ENCODE measurements around the gene PIP5K1B. TPM values are rescaled to one million over a fixed set of nuclear protein-coding genes. Genes with fewer than 3 reads are reported as not detected.

The PIP5K1B gene
- total and polyA plus RNA-seq, 2 of the 13 experiments (the other 11 are each of a cell fraction or from before 2014, with no cell fraction given), result 15.8 to 17.5 TPM

DNA sequence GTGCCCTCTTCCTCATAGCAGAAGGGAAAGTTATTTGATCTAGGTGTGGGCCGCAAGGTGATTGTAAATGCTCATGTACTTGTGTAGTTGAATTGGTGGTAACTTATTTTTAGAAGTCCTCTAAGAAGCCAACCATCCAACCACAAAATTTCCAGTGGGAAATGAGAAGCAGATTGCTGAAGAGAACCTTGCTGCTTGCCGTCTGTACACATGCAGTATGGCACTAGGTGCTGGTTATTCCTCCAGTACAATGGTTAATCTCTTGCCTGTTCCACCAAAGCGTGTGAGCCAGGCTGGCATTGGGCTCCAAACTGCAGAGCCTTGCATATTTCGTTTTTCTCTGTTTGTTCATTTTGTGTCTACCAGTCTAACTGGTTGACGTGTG lies 28.0 kb downstream of the PIP5K1B start:
- peaks cover 67% of the 10 kb centered on the region for H3K79me2 ChIP-seq (ENCODE audit: insufficient read depth, low read length)
- intact Hi-C loops (cut with micrococcal nuclease; ENCODE audit: unreplicated experiment) (no loop called here), in situ Hi-C loops (cut with HindIII; ENCODE audit: extremely low pct_ligation_motif_present, low pct_unique_long_range_greater_than_20kb) (no loop called here)
- H3K4me3 ChIP-seq (replicated peaks in 1 of 3; ENCODE audit: insufficient read depth in 1 of 3, low read depth in 2 of 3, low read length in 3 of 3), result no peak overlapping the region; a peak in 1 of 6 replicates
- FAIRE-seq, result no peak
- no peak overlapping the region for H3K9ac ChIP-seq (ENCODE audit: insufficient read depth, low read depth, low read length)
- DNase-seq (ENCODE audit: low spot score), result no peak
- H3K9me3 ChIP-seq (ENCODE audit: low read length), result no peaks in the 10 kb centered on the region
- H4K20me1 ChIP-seq (ENCODE audit: insufficient read depth, low read length), result no peaks in the 10 kb centered on the region
- peak; percentile 32; the same call in 2 of the 3 replicates for ATAC-seq
- peaks cover 78% of the 10 kb centered on the region for H3K4me1 ChIP-seq (ENCODE audit: insufficient read depth, low read length)
- POLR2A ChIA-PET, result interaction anchor here (0.8 to 3.0 kb wide), 5 partner anchors 7 to 47 kb away, joined by 3 to 33 read pairs (median 11); partner anchors contain the start of gene PIP5K1B
- CTCF ChIA-PET (ENCODE audit: low intra/inter-chr PET ratio, low total read pairs), result no interaction called here
- TF ChIP-seq NFE2L1 (CRISPR knock-in tag; IDR thresholded peaks at IDR 0.05; ENCODE audit: borderline replicate concordance) (no peak), TCF7L2 (IDR thresholded peaks at IDR 0.05; ENCODE audit: low read depth, low read length) (no peak), ZNF121 (CRISPR knock-in tag; IDR thresholded peaks at IDR 0.05) (no peak), ZNF891 (CRISPR knock-in tag; IDR thresholded peaks at IDR 0.05) (no peak), ZNF143 (CRISPR knock-in tag; IDR thresholded peaks at IDR 0.05) (no peak)
- H2AFZ ChIP-seq (ENCODE audit: low read length), result no peak overlapping the region
- no peaks in the 10 kb centered on the region; a peak in 2 of 5 replicates for H3K36me3 ChIP-seq (replicated peaks in 1 of 2; ENCODE audit: control insufficient read depth in 1 of 2, insufficient read depth in 2 of 2, low read length in 2 of 2)
- H3K27ac ChIP-seq (ENCODE audit: extremely low read length, insufficient read depth, low read length), result peak overlapping the region; percentile 70
- 62% methylated on average over 5 of the region's 5 CpGs for WGBS (ENCODE audit: low lambda C conversion rate)
- no TSS peak for BruUV-seq (replicated peaks)
- H3K27me3 ChIP-seq (ENCODE audit: control insufficient read depth in 1 of 2, insufficient read depth in 2 of 2, low read length in 2 of 2), result no peaks in the 10 kb centered on the region
- H3K4me2 ChIP-seq (ENCODE audit: low read depth, low read length), result peak overlapping the region; percentile 70

DNA sequence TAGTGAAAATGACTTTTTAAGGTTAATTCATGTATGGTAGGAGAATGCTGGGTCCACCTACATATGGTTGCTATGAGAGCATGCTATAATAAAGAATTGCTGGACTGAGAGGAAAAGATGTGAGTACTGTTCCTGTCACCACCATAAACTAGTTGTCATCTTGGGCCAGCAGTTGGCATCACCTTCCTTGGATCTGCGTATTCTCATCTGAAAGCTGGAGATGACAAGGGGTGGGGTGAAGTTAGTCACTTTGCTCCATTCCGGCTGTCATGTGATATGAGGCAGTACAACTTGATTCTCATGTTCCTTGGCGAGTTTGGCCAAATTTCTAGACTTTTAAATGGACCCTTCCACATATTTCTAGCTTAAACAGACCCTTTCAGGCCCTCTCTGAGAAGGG lies 33.3 kb downstream of the PIP5K1B start:
- no peak overlapping the region for H3K4me2 ChIP-seq (ENCODE audit: low read depth, low read length)
- H3K9ac ChIP-seq (ENCODE audit: insufficient read depth, low read depth, low read length), result no peak overlapping the region
- DNase-seq (ENCODE audit: low spot score), result no peak
- H3K4me3 ChIP-seq (replicated peaks in 1 of 3; ENCODE audit: insufficient read depth in 1 of 3, low read depth in 2 of 3, low read length in 3 of 3), result no peak overlapping the region
- intact Hi-C loops (cut with micrococcal nuclease; ENCODE audit: unreplicated experiment), result no loop called here
- H3K9me3 ChIP-seq (ENCODE audit: low read length), result no peaks in the 10 kb centered on the region
- H2AFZ ChIP-seq (ENCODE audit: low read length), result no peak overlapping the region
- ATAC-seq, result no peak
- peaks cover 76% of the 10 kb centered on the region for H3K4me1 ChIP-seq (ENCODE audit: insufficient read depth, low read length)
- ChIA-PET CTCF (ENCODE audit: low intra/inter-chr PET ratio, low total read pairs) (no interaction called here), POLR2A (interaction anchor here (1.4 to 2.9 kb wide), 2 partner anchors 29 to 33 kb away, joined by 3 to 24 read pairs; partner anchors contain the start of gene PIP5K1B)
- TF ChIP-seq, protein P1, sequence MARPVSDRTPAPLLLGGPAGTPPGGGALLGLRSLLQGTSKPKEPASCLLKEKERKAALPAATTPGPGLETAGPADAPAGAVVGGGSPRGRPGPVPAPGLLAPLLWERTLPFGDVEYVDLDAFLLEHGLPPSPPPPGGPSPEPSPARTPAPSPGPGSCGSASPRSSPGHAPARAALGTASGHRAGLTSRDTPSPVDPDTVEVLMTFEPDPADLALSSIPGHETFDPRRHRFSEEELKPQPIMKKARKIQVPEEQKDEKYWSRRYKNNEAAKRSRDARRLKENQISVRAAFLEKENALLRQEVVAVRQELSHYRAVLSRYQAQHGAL (CRISPR knock-in tag; IDR thresholded peaks at IDR 0.05; ENCODE audit: not compliant biosample characterization), result no peak
- TF ChIP-seq, protein P2, sequence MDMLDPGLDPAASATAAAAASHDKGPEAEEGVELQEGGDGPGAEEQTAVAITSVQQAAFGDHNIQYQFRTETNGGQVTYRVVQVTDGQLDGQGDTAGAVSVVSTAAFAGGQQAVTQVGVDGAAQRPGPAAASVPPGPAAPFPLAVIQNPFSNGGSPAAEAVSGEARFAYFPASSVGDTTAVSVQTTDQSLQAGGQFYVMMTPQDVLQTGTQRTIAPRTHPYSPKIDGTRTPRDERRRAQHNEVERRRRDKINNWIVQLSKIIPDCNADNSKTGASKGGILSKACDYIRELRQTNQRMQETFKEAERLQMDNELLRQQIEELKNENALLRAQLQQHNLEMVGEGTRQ (IDR thresholded peaks at IDR 0.05; ENCODE audit: low read depth, low read length), result no peak
- TF ChIP-seq, protein P2 (CRISPR knock-in tag; IDR thresholded peaks at IDR 0.05; ENCODE audit: borderline replicate concordance), result no peak
- TF ChIP-seq NR1H2 (CRISPR knock-in tag; IDR thresholded peaks at IDR 0.05; ENCODE audit: borderline replicate concordance, low read depth), result no peak
- WGBS (ENCODE audit: low lambda C conversion rate), result 100% methylated on average over 3 of the region's 3 CpGs
- H3K36me3 ChIP-seq (replicated peaks in 1 of 2; ENCODE audit: control insufficient read depth in 1 of 2, insufficient read depth in 2 of 2, low read length in 2 of 2), result no peaks in the 10 kb centered on the region; a peak in 1 of 5 replicates
- peaks cover 68% of the 10 kb centered on the region for H3K79me2 ChIP-seq (ENCODE audit: insufficient read depth, low read length)
- FAIRE-seq, result no peak
- no peak overlapping the region for H3K27ac ChIP-seq (ENCODE audit: extremely low read length, insufficient read depth, low read length)
- in situ Hi-C loops (cut with HindIII; ENCODE audit: extremely low pct_ligation_motif_present, low pct_unique_long_range_greater_than_20kb), result no loop called here
- BruUV-seq (replicated peaks), result no TSS peak
- H4K20me1 ChIP-seq (ENCODE audit: insufficient read depth, low read length), result no peaks in the 10 kb centered on the region
- H3K27me3 ChIP-seq (ENCODE audit: control insufficient read depth in 1 of 2, insufficient read depth in 2 of 2, low read length in 2 of 2), result no peaks in the 10 kb centered on the region
